Endodermal cell (in vitro differentiated cells): ENCODE measurements around the gene BNC2. TPM values are rescaled to one million over a fixed set of nuclear protein-coding genes. Genes with fewer than 3 reads are reported as not detected.

ENCODE experiments used
- DNase-seq: peaks from one replicate; pipeline ENCODE4 v3.0.0-alpha.2; 2017
- H3K27ac ChIP-seq: 2 replicates; pipeline ENCODE4 v1.5.1; 2013; ENCODE audit warnings: mild to moderate bottlenecking, low read depth, low read length, moderate library complexity
- H3K27me3 ChIP-seq: 2 replicates; pipeline ENCODE4 v1.6.1; 2013; ENCODE audit warnings: mild to moderate bottlenecking, low read length, moderate library complexity; ENCODE audit not compliant: insufficient read depth, control insufficient read depth, poor library complexity, severe bottlenecking
- H3K36me3 ChIP-seq: 2 replicates; pipeline ENCODE4 v1.7.0; 2013; ENCODE audit warnings: mild to moderate bottlenecking, low read length, moderate library complexity; ENCODE audit not compliant: control insufficient read depth, insufficient read depth
- H3K4me1 ChIP-seq: one replicate; pipeline ENCODE4 v1.7.0; 2013; ENCODE audit warnings: low read length; ENCODE audit not compliant: control insufficient read depth, insufficient read depth
- H3K4me3 ChIP-seq: 2 replicates; pipeline ENCODE4 v1.5.1; 2013; ENCODE audit warnings: mild to moderate bottlenecking, low read length, moderate library complexity
- H3K9ac ChIP-seq: 2 replicates; pipeline ENCODE4 v1.6.1; 2013; ENCODE audit warnings: mild to moderate bottlenecking, low read length, moderate library complexity; ENCODE audit not compliant: poor library complexity, severe bottlenecking; ENCODE audit errors: extremely low read depth
- H3K9me3 ChIP-seq: 2 replicates; pipeline ENCODE4 v1.6.1; 2013; ENCODE audit warnings: mild to moderate bottlenecking, low read length, moderate library complexity; ENCODE audit not compliant: control insufficient read depth
- H3K27ac Mint-ChIP-seq: 2 replicates; pipeline ENCODE4 v1.8.0; 2020; ENCODE audit warnings: mixed read lengths
- H3K27me3 Mint-ChIP-seq: 2 replicates; pipeline ENCODE4 v1.8.0; 2021; ENCODE audit warnings: mild to moderate bottlenecking, mixed read lengths; ENCODE audit not compliant: insufficient read depth
- H3K36me3 Mint-ChIP-seq: 2 replicates; pipeline ENCODE4 v1.8.0; 2020; ENCODE audit warnings: low read depth, mixed read lengths
- H3K4me1 Mint-ChIP-seq: 2 replicates; pipeline ENCODE4 v1.8.0; 2020; ENCODE audit warnings: mixed read lengths
- H3K4me3 Mint-ChIP-seq: 2 replicates; pipeline ENCODE4 v1.8.0; 2020; ENCODE audit warnings: mild to moderate bottlenecking, moderate library complexity, mixed read lengths
- H3K9me3 Mint-ChIP-seq: 2 replicates; pipeline ENCODE4 v1.8.0; 2020; ENCODE audit warnings: mild to moderate bottlenecking, mixed read lengths
- CTCF ChIP-seq: fragments of 200-600 bp; sonication (generic); conservative IDR thresholded peaks from 2 replicates; pipeline ENCODE4 v1.5.0; 2021; ENCODE audit warnings: antibody characterized with exemption, mild to moderate bottlenecking
- WGBS, 2 experiments: methylation state at CpG; one replicate each; pipeline versions ENCODE4 v1.1.5 to v1.1.7; 2013; ENCODE audit warnings: missing lambda C conversion rate in 2 of 2, mixed read lengths in 1 of 2; ENCODE audit not compliant: insufficient coverage in 1 of 2, insufficient read length in 1 of 2; 5-methylcytosine and 5-hydroxymethylcytosine counted together
- total RNA-seq, 2 donors: library from RNA; stranded (reverse); fragmentation: NEBNext Ultra II Directional in 1 of 2; extraction: Animal tissue kit (Norgen Biotek cat#: 25700) in 1 of 2; gene quantifications; 2 replicates in 1 of 2; 3 replicates in 1 of 2; pipeline ENCODE4 v1.2.1, GENCODE V29; 2021

Gene BNC2
- total RNA-seq, 2 donors from 2014 or later, result 3.0 to 10.5 TPM

DNA sequence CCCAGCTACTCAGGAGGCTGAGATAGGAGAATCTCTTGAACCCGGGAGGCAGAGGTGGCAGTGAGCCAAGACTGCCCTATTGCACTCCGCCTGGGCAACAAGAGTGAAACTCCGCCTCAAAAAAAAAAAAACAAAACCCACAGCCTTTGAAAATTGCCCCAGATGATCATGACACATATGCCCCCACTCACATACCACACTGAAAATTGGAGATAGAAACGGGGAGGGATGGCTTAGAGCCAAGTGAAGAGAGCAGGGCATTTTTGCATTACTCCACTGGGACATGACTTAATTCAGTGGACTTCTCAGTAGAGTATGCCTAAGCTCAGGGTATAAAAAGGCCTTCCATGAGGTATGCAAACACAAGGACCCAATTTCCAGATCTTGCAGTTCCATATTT is 309.3 kb downstream of the BNC2 start:
- Histone ChIP-seq H3K9me3 (no peaks in the 10 kb centered on the region), H3K27me3 (no peaks in the 10 kb centered on the region), H3K27ac (no peak overlapping the region), H3K9ac (no peak overlapping the region), H3K4me1 (no peaks in the 10 kb centered on the region), H3K4me3 (no peak overlapping the region), H3K36me3 (no peaks in the 10 kb centered on the region)
- Mint-ChIP-seq H3K27me3 (no peaks in the 10 kb centered on the region), H3K27ac (no peak overlapping the region), H3K9me3 (no peaks in the 10 kb centered on the region), H3K36me3 (no peaks in the 10 kb centered on the region), H3K4me3 (no peak overlapping the region), H3K4me1 (peaks cover 9% of the 10 kb centered on the region)
- TF ChIP-seq CTCF, result no peak
- 94 to 100% methylated on average over 2 to 4 of the region's 4 CpGs for WGBS, 2 experiments
- DNase-seq, result no peak

DNA sequence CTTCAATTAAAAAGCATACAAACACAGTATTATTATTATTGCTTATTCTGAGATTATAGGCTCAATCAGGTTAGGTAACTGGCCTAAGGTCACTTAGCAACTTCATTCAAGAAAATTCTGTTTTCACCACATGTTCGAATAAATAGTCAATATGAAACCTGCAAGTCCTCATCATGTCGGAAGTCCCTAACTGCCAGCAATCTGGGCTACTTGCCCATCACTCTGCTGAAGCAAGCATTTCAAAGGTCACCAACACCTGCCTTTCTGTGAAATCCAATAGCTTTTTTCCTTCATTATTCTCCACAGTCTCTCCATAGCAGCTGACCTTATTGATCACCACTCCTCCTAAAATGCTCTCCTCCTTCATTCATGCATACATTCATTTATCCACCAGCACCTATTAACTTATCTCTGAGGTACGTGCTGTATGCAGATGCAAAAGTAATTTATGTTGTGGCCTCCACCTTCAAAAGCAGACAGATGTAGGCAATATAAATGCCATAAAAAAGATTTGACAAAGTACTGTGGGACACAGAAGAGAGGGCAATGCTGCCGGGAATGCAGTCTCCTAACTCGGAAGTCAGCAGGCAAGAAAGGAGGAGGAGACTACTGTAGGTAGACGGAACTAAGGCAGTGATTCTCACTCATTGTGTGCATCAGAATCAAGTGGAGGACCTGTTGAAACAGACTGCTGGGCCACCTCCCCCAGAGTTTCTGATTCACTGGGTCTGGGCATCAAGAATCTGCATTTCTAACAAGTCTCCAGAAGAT is 310.9 kb downstream of the BNC2 start:
- Histone ChIP-seq H3K27me3 (no peaks in the 10 kb centered on the region), H3K9me3 (no peaks in the 10 kb centered on the region), H3K36me3 (no peaks in the 10 kb centered on the region), H3K4me3 (no peak overlapping the region), H3K4me1 (no peaks in the 10 kb centered on the region), H3K27ac (no peak overlapping the region), H3K9ac (no peak overlapping the region)
- Mint-ChIP-seq H3K27ac (no peak overlapping the region), H3K4me1 (peaks cover 9% of the 10 kb centered on the region), H3K36me3 (no peaks in the 10 kb centered on the region), H3K4me3 (no peak overlapping the region), H3K9me3 (no peaks in the 10 kb centered on the region), H3K27me3 (no peaks in the 10 kb centered on the region)
- no peak for TF ChIP-seq CTCF
- WGBS, 2 experiments, result 78 to 84% methylated on average over 4 to 6 of the region's 6 CpGs
- no peak for DNase-seq

DNA sequence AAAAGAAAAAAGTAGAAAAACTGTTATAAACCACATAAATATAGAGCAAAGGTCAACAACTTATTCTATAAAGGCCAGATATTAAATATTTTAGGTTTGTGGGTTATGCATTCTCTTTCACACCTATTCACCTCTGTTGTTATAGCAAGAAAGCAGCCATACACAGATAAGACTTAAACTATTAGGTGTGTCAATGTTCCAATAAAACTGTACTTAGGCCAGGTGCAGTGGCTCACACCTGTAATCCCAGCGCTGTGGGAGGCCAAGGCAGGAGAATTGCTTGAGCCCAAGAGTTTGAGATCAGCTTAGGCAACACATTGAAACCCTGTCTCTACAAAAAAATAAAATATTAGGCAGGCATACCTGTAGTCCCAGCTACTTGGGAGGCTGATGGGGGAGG is 314.7 kb downstream of the BNC2 start:
- peaks cover 35% of the 10 kb centered on the region for H3K4me1 Mint-ChIP-seq

More for the DNA sequence above, 314.7 kb downstream of the BNC2 start:
- Histone ChIP-seq H3K4me3 (no peak overlapping the region), H3K9me3 (no peaks in the 10 kb centered on the region), H3K27me3 (no peaks in the 10 kb centered on the region), H3K9ac (no peak overlapping the region), H3K36me3 (no peaks in the 10 kb centered on the region), H3K4me1 (peaks cover 5% of the 10 kb centered on the region), H3K27ac (no peak overlapping the region)
- Mint-ChIP-seq H3K4me3 (no peak overlapping the region), H3K27me3 (peaks cover 2% of the 10 kb centered on the region), H3K9me3 (no peaks in the 10 kb centered on the region), H3K27ac (no peak overlapping the region), H3K36me3 (no peaks in the 10 kb centered on the region)
- TF ChIP-seq CTCF, result no peak
- 98 to 100% methylated on average over 1 of the region's 1 CpG for WGBS, 2 experiments
- no peak for DNase-seq
